ENCODE measurements around the gene SOCS4. TPM values are rescaled to one million over a fixed set of nuclear protein-coding genes. Genes with fewer than 3 reads are reported as not detected.
"Not testable (repeated sequence)": the region's sequence is repeated elsewhere in the genome, so short reads cannot be mapped to it uniquely, and the experiment has no call there.

Gene SOCS4
- total RNA-seq, 1 experiment from 2014 or later: 12.7 TPM

DNA sequence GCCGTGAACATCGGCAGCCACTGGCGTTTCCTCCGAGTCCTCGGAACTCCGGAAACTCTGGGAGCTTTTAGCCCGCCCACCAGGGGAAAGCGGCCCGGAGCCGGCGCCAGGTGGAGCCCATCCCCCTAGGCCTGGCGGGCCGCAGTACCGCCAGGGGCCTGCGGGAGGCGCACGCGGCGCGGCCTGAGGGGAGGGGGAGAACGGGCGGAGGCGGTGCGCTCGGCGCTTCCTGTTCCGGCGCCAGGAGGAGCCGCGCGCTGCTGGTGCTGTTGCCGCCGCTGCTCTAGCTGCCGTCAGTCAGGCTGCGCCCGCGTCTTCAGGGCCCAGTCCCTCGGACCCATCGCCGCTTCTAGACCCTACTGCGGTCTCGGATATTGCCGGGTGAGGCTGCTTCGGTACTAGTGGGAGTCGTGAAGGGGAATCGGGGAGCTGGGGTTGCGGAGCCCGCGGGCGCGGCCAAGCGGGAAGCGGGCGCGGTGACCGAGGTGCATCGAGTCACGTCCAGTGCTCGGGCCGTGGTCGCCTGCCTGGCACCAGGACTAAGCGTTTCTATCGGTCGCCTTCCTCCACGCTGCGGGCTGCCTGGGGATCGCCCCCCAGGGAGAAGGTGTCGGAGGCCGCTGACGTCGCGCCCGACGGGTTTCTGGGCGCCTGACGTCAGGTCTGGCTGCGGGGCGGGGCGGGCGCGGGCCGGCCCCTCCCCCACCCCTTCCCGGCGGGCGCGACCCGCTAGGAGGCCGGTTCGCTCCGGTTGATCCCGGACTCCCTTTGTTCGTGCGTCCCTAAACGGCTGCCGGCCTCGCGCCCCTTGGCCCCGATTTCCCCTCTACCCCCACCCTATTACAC lies 24.6 kb downstream of the SOCS4 start, which contains the start of gene MAPK1IP1L:
MAPK1IP1L (plus strand) TSS at position 225 of the 846 bp plus-strand sequence. CDS start 10,037 bp downstream, outside the sequence.
- peak; percentile 72 for DNase-seq (ENCODE audit: low spot score)

DNA sequence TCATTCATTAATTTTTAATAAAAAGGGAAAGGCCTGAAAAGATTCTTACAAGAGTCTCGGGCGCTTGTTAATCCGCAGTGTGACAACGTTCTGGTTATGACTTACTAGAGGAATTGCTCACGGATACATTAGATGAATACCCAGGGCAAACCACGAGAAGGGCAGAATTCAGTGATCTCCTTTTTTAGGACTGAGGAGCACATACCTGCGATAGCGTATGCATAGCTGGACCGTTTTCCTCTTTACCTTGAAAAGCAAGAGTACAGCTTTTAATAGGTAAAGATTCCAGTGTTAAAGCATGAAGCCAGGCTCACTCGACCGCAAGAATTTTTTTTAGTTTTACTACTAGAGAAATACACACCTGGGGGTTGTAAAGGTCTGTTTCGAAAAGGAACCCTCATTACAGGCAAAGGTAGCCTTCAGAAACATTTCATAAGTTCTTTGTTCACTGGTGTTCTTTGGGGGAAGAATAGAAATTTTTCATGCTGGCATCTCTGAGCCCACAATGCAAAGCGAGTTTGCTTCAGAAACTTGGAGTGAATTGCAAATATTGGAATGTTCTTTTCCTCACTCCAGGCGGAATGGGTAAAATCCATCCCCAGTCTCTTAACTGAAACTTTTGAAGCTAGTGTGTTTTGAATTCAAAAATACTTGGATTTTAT lies 25.4 kb downstream of the SOCS4 start:
- no peak for DNase-seq (ENCODE audit: low spot score)

GRCh38 chr14:55053018-55053417 lies 26.0 kb downstream of the SOCS4 start:
- no peak for DNase-seq (ENCODE audit: low spot score)

GRCh38 chr14:55053500-55053899 lies 26.5 kb downstream of the SOCS4 start:
- no peak for DNase-seq (ENCODE audit: low spot score)

DNA sequence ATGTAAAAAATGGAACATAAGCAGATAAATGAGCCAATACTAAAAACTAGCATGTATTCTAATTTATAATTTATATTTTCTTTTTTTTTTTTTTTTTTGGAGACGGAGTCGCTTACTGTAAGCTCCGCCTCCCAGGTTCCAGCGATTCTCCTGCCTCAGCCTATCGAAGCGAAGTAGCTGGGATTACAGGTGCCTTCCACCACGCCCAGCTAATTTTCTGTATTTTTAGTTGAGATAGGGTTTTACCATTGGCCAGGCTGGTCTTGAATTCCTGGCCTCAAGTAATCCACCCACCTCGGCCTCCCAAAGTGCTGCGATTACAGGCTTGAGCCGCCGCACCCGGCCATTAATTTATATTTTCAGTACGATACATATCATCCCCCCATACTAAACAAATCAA lies 27.1 kb downstream of the SOCS4 start:
- no peak for DNase-seq (ENCODE audit: low spot score)

DNA sequence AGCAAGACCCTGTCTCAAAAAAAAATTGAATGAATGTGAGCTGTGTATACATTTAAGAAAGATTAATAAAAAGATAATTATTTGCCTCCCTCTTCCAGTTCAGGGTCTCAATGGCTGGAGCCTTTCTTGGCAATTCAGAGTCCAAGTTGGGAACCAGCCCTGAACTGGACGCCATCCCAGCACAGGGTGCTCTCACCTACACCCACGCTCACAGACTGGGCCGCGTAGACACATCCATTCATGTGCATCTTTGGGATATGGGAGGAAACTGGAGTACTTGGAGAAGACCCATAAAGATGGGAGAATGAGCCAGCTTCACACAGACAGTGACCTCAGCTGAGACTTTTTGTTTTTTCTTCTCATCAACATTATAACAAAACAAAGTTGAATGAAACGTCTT lies 30.9 kb downstream of the SOCS4 start:
- no peak for DNase-seq (ENCODE audit: low spot score)

- DNase-seq (ENCODE audit: low spot score): no peak
These were observed 32.3 kb downstream of the SOCS4 start for GRCh38 chr14:55059333-55059732.

DNA sequence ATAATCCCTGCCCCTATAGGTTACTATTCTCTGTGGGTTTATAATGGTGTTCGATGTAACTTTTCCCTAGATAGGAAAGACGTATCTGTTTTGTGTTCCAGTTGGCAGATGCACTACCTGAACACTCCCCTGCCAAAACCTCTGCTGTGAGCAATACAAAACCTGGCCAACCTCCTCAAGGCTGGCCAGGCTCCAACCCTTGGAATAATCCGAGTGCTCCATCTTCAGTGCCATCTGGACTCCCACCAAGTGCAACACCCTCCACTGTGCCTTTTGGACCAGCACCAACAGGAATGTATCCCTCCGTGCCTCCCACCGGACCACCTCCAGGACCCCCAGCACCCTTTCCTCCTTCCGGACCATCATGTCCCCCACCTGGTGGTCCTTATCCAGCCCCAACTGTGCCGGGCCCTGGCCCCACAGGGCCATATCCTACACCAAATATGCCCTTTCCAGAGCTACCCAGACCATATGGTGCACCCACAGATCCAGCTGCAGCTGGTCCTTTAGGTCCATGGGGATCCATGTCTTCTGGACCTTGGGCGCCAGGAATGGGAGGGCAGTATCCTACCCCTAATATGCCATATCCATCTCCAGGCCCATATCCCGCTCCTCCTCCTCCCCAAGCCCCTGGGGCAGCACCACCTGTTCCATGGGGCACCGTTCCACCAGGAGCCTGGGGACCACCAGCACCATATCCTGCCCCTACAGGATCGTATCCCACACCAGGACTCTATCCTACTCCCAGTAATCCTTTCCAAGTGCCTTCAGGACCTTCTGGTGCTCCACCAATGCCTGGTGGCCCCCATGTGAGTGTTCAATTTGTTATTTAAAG lies 35.7 kb downstream of the SOCS4 start:
- no peak for DNase-seq (ENCODE audit: low spot score)

GRCh38 chr14:55064896-55065295 lies 37.9 kb downstream of the SOCS4 start:
- DNase-seq (ENCODE audit: low spot score): not testable (repeated sequence)

DNA sequence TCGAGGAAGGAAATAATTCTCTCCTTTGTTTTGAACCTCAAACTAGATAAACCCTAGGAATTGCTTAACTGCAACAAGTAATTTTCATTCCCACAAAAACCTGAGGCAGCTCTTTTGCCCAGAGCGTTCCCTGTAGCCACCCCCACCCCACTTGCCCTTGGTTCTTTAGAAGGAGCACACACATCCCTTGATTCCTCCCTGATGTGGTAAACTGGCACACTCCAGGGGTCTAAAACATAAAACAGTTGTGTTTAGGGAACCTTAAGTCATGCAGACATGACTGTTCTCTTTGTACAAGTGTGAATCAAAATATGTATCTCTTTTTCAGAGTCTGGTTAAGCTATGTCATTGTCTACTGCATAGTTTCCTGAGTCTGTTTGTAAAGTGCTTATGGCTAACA lies 38.4 kb downstream of the SOCS4 start:
- DNase-seq (ENCODE audit: low spot score): no peak

DNA sequence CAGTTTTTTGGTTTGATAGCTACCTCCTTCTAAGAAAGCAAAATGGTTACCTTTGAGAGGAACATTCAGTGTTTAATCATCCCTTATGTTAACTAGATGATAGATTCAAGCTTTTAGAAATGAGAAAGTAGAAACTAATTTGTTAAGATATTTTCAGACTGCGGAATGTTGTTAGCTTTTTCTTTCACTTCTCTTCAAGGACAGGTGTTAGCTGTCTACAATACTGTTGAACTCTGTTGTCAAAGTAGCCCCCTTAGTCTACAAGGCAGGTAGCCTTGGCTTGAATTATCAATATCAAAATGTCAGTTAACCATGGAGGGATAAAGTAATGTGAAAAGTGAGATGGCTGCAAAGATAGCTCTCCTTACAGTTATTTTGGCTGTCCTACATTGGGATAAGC lies 39.2 kb downstream of the SOCS4 start:
- DNase-seq (ENCODE audit: low spot score): no peak

- DNase-seq (ENCODE audit: low spot score): peak; percentile 58
These were observed 44.0 kb downstream of the SOCS4 start for GRCh38 chr14:55070981-55071411.

DNA sequence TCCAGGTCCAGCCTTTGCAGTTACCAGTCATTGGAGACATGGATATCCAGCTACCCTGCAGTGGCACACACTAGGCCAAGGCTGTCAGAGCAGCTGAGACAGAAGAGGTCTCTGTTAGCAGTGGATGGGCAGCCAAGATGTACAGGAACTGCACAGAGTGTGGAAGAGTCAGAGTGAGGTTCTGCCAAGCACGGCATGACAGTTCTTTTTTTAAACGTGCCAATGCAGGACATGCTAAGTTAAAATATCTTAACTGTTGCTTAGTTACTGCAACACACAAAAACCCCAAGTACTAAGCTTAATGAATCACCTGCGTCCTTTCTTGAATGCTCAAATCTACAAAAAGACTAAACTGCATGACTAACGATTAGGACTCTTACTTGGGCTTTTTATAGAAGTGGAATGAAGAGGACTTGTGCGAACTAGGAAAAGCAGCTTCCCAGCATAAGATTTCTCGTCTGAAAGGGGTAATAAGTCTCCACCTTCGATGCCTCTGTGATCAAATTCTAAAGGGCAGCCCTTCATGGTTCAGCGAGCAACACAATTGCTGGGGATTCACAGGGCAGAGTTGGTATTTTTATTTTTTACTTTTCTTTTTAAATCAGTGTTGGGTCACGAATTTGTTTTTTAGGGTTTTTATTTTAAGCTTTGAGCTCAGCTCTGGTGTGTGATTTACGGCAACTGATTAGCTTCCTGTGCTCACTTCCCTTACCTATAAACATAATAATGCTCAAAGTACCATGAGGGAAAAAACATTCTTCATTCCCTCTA lies 45.0 kb downstream of the SOCS4 start:
- peak; percentile 77 for DNase-seq (ENCODE audit: low spot score)

DNA sequence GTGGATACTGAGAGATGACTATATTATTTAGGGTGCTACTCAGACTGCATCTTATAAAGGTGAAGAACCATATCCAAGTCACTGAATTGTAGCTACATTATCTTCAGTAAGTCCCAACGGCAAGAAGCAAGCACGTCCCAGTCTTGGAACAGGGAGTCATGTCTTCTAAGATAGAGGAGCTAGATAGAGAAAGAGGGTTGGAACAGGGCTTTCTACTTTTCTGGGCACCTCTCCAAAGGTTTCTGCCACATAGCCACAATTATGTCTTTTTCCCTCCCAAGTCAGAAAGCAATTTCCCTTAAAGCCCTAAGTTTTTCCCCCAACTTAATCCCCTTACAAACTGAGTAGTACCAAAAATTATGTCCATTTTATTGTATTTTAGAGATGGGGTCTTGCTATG lies 46.8 kb downstream of the SOCS4 start:
- peak; percentile 52 for DNase-seq (ENCODE audit: low spot score)

GRCh38 chr14:55074662-55075061 lies 47.6 kb downstream of the SOCS4 start:
- no peak for DNase-seq (ENCODE audit: low spot score)

DNA sequence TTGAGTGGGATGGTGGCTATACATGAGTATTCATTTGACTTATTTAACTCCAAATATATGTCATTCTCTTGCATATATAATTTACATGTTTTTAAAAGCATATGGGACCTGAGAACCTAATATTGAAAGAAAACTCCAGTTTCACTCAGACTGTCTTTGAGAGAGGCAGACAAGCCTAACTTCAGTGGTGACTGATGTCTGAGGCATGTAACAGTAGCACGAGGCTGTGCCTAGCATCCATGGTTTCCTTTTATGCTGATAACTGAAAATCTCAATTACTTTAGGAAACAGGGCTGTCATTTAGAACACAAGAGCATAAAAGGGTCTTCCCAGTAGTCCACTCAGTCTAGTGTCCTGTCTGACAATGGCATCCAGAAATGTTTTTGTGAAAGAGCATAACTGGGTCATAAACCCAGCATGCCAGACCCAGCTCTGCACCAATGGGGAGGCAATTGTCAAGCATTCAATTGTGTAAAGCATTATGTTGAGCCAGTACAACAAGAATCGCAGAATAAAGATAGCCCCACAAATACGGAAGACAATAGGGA lies 48.7 kb downstream of the SOCS4 start:
- DNase-seq (ENCODE audit: low spot score): no peak

DNA sequence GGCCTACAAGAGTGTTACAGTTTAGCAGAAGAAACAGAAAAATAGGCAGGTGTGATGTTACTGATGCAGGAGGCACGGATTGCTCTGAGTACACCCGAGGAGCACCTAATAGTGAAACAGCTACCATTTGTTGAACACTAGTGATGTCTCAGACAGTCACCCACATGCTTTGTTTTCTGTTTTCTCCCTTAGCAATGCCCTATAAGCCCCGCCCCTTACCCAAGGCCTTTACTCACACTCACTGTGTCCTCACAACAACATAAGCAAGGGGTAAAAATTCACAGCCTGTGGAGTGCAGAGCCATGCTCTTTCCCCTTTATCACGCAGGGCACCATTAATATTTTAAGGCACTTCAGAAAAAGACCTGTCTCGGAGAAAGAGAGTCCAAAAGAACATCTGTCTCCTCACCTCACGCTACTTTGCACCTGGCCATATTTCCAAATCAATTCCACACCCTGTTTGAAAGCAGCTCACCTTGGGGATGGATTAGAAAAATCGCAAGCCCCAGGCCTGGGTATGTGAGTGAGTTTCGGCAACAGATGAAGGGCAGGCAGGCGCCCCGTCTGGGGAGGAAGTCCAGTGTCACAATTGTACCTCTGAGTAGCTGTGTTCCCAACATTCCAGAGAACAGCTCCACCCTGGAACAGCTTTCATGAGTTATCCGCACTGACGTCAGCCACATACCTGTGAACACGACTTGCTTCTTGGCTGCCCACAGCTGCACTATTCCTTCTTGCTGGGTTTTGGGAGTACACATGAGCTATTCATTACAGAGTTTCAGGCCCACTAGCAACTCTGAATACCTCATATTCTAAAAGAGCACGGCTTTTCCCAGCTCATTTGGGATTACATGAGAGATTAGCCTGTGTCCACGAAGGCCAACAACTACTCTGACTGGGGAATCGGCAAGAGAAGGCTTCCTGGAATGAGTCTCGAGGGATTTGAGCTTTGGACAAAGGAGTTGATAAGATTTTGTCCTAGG lies 50.4 kb downstream of the SOCS4 start:
- no peak for DNase-seq (ENCODE audit: low spot score)

GRCh38 chr14:55079961-55080360 lies 52.9 kb downstream of the SOCS4 start:
- not testable (repeated sequence) for DNase-seq (ENCODE audit: low spot score)

DNA sequence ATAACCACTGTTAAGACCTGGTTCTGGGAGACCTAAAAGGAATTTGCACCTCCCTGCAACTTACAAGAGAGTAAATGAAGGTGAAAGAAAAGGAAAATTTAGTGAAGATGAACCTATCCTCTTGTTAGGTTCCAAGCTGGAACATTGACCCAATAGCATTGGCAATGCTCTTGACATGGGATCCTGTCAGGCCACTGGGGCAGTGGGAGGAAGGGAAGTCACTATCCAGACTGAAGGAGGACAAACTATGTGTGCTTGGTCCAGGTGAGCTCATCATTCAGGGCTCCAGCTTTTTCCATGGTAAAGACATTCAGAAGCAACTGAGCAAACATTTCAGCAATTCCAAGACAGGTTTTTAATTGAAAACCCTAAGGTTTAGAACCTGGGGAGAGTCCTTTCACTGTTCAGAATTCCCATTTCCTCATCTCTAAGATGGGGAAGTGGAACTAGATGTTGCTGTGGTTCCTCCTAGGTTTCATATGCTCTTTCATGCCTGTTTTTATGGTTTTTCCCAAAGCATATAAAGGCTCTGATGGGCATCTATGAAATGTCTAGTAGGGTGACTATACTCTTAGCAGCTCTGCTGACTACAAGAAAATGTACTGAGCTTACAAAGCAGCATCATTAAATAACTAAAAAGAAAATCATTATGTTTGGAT lies 57.5 kb downstream of the SOCS4 start:
- no peak for DNase-seq (ENCODE audit: low spot score)

Data from A172 (cell line).